GM12864 (cell line): ENCODE data around the gene ZBTB47.

Source experiments
- DNase-seq: peaks from one replicate; pipeline ENCODE4 v3.0.0-alpha.2; 2011; ENCODE audit warnings: low read depth
- H3K4me3 ChIP-seq: 2 replicates; pipeline ENCODE4 v1.5.1; 2011; ENCODE audit warnings: mild to moderate bottlenecking, low read depth, low read length, control low read depth
- CTCF ChIP-seq: IDR thresholded peaks from 2 replicates; pipeline ENCODE4 v1.5.1; 2011; ENCODE audit warnings: low read depth, mild to moderate bottlenecking, moderate library complexity, low read length, control low read depth, inconsistent platforms; ENCODE audit errors: missing control alignments

The ZBTB47 gene

GRCh38 chr3:42704136-42704841, 50.8 kb downstream of the ZBTB47 start:
- DNase-seq: no peak
- no peak overlapping the region for H3K4me3 ChIP-seq
- no peak for TF ChIP-seq CTCF

- DNase-seq: no peak
- H3K4me3 ChIP-seq: no peak overlapping the region
- no peak for TF ChIP-seq CTCF
Observed at GRCh38 chr3:42705058-42705767, 51.7 kb downstream of the ZBTB47 start.

- no peak for DNase-seq
- H3K4me3 ChIP-seq: no peak overlapping the region
- no peak for TF ChIP-seq CTCF
Observed at GRCh38 chr3:42705962-42706585, 52.6 kb downstream of the ZBTB47 start.

- no peak overlapping the region for H3K4me3 ChIP-seq
- TF ChIP-seq CTCF: no peak
- DNase-seq: no peak
Observed at GRCh38 chr3:42706721-42707619, 53.5 kb downstream of the ZBTB47 start.

GRCh38 chr3:42707620-42708355, 54.3 kb downstream of the ZBTB47 start:
- DNase-seq: no peak
- TF ChIP-seq CTCF: no peak
- H3K4me3 ChIP-seq: no peak overlapping the region

GRCh38 chr3:42708611-42709151, 55.2 kb downstream of the ZBTB47 start:
- DNase-seq: no peak
- H3K4me3 ChIP-seq: no peak overlapping the region
- TF ChIP-seq CTCF: no peak
